Keratinocyte (primary cell): ENCODE results near the gene DUSP16.

Experiments used
- EZH2 ChIP-seq: IDR thresholded peaks from one replicate; pipeline ENCODE4 v1.6.1; 2012; ENCODE audit warnings: inconsistent platforms, mild to moderate bottlenecking, low read length, moderate library complexity
- TF ChIP-seq, protein P1 (sequence below), 3 experiments: IDR thresholded peaks in 1 of 3; conservative IDR thresholded peaks in 1 of 3; optimal IDR thresholded peaks in 1 of 3; 2 replicates in 2 of 3; 3 replicates in 1 of 3; pipeline versions ENCODE3 to v1.5.1; 2011; ENCODE audit warnings: low read length in 3 of 3, mild to moderate bottlenecking in 3 of 3, moderate library complexity in 2 of 3, control low read depth in 1 of 3, inconsistent platforms in 1 of 3; ENCODE audit not compliant: insufficient read depth in 2 of 3; ENCODE audit errors: extremely low read depth in 1 of 3

DNA sequence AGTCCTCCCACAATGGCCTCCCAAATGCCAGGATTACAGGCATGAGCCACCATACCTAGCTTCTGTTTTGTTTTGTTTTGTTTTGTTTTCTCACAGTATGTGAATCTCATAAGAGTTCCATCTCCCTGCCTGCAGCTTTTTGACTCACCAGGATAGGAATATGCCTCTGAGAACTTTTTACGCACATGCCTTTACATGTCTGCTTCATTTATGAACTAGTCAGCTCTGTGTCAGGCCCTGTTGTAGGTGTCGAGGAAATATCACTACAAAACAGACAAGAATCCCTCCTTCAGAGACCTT is 116.8 kb downstream of the DUSP16 start:
- TF ChIP-seq, protein P1, sequence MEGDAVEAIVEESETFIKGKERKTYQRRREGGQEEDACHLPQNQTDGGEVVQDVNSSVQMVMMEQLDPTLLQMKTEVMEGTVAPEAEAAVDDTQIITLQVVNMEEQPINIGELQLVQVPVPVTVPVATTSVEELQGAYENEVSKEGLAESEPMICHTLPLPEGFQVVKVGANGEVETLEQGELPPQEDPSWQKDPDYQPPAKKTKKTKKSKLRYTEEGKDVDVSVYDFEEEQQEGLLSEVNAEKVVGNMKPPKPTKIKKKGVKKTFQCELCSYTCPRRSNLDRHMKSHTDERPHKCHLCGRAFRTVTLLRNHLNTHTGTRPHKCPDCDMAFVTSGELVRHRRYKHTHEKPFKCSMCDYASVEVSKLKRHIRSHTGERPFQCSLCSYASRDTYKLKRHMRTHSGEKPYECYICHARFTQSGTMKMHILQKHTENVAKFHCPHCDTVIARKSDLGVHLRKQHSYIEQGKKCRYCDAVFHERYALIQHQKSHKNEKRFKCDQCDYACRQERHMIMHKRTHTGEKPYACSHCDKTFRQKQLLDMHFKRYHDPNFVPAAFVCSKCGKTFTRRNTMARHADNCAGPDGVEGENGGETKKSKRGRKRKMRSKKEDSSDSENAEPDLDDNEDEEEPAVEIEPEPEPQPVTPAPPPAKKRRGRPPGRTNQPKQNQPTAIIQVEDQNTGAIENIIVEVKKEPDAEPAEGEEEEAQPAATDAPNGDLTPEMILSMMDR (optimal IDR thresholded peaks at IDR 0.05 in 1 of 3, IDR thresholded peaks at IDR 0.05 in 1 of 3, conservative IDR thresholded peaks at IDR 0.05 in 1 of 3; ENCODE audit: extremely low read depth in 1 of 3, insufficient read depth in 2 of 3, low read length in 3 of 3), result no peak
- no peak for TF ChIP-seq EZH2
